ENCODE results near the gene RDH5.

RDH5 gene

GRCh38 chr12:55708695-55709233, 11.4 kb upstream of the RDH5 start:
- DNase-seq (ENCODE audit: extremely low spot score, insufficient read length, low read depth) (no peak), FAIRE-seq (no peak)

GRCh38 chr12:55711786-55712553, 8.2 kb upstream of the RDH5 start:
- DNase-seq (ENCODE audit: extremely low spot score, insufficient read length, low read depth) (no peak), FAIRE-seq (no peak)

- no peak for FAIRE-seq
- no peak for DNase-seq (ENCODE audit: extremely low spot score, insufficient read length, low read depth)
Observed at GRCh38 chr12:55712700-55713415, 7.3 kb upstream of the RDH5 start.

GRCh38 chr12:55713721-55714120, 6.5 kb upstream of the RDH5 start:
- FAIRE-seq: no peak

GRCh38 chr12:55715169-55715764, 4.9 kb upstream of the RDH5 start:
- DNase-seq (ENCODE audit: extremely low spot score, insufficient read length, low read depth): no peak
- FAIRE-seq: no peak

More at GRCh38 chr12:55713721-55714120, 6.5 kb upstream of the RDH5 start:
- DNase-seq (ENCODE audit: extremely low spot score, insufficient read length, low read depth): no peak

- FAIRE-seq (peak; percentile 89), DNase-seq (ENCODE audit: extremely low spot score, insufficient read length, low read depth) (peak; percentile 90)
Observed at GRCh38 chr12:55715833-55716581, 4.2 kb upstream of the RDH5 start, which contains the start of gene BLOC1S1. Gene BLOC1S1, plus strand, starts transcription at chr12:55716046. Its CDS starts 6 bp downstream, at chr12:55716052.

GRCh38 chr12:55716582-55716957, 3.6 kb upstream of the RDH5 start:
- no peak for DNase-seq (ENCODE audit: extremely low spot score, insufficient read length, low read depth)
- no peak for FAIRE-seq

GRCh38 chr12:55717011-55718007, 2.9 kb upstream of the RDH5 start:
- no peak for DNase-seq (ENCODE audit: extremely low spot score, insufficient read length, low read depth)
- no peak for FAIRE-seq

- DNase-seq (ENCODE audit: extremely low spot score, insufficient read length, low read depth) (no peak), FAIRE-seq (no peak)
Observed at GRCh38 chr12:55718015-55718414, 2.2 kb upstream of the RDH5 start.

- no peak for FAIRE-seq
- DNase-seq (ENCODE audit: extremely low spot score, insufficient read length, low read depth): no peak
Observed at GRCh38 chr12:55718624-55719275, 1.4 kb upstream of the RDH5 start.

GRCh38 chr12:55719371-55719770, 822 bp upstream of the RDH5 start:
- FAIRE-seq (no peak), DNase-seq (ENCODE audit: extremely low spot score, insufficient read length, low read depth) (no peak)

- DNase-seq (ENCODE audit: extremely low spot score, insufficient read length, low read depth): no peak
Observed at GRCh38 chr12:55720894-55721444, 776 bp downstream of the RDH5 start.

GRCh38 chr12:55721601-55722213, 1.5 kb downstream of the RDH5 start:
- no peak for FAIRE-seq
- DNase-seq (ENCODE audit: extremely low spot score, insufficient read length, low read depth): no peak

More at GRCh38 chr12:55720894-55721444, 776 bp downstream of the RDH5 start:
- FAIRE-seq: no peak

- no peak for DNase-seq (ENCODE audit: extremely low spot score, insufficient read length, low read depth)
- FAIRE-seq: no peak
Observed at GRCh38 chr12:55722948-55723347, 2.8 kb downstream of the RDH5 start.

- FAIRE-seq (no peak), DNase-seq (ENCODE audit: extremely low spot score, insufficient read length, low read depth) (no peak)
Observed at GRCh38 chr12:55723516-55724225, 3.5 kb downstream of the RDH5 start.

GRCh38 chr12:55724226-55724939, 4.2 kb downstream of the RDH5 start:
- DNase-seq (ENCODE audit: extremely low spot score, insufficient read length, low read depth): no peak
- peak; percentile 47 for FAIRE-seq
